ENCODE data around the gene EIF4EBP3. TPM values are rescaled to one million over a fixed set of nuclear protein-coding genes. Genes with fewer than 3 reads are reported as not detected.

EIF4EBP3 gene
- total RNA-seq = 0.17 and 0.80 TPM in 2 replicates

- DNase-seq (ENCODE audit: low read depth) = peak; percentile 92
These were observed at the start of gene EIF4EBP3 for GRCh38 chr5:140547508-140548299. Gene EIF4EBP3 (plus strand): TSS chr5:140547662. CDS start chr5:140547738, 76 bp downstream.

DNA sequence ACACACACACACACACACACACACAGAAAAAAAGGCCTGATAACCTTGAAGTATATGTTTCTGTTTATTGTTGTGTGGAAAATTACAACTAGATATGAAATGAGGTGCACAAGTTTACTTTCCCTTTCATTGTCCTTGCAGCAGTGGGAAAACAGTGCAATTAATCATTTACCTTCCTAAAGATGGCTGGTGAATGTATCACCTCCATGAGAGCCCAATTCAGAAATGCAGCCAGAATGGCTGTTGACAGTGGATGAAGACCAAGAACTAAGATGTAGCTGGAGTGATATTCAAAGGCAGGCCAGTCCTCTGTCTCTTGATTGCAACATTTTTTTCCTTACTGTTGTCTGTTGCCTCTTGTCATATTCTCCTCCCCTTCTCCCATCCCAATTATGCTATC is 49.6 kb upstream of the EIF4EBP3 start:
- peak; percentile 83 for DNase-seq (ENCODE audit: low read depth)

DNA sequence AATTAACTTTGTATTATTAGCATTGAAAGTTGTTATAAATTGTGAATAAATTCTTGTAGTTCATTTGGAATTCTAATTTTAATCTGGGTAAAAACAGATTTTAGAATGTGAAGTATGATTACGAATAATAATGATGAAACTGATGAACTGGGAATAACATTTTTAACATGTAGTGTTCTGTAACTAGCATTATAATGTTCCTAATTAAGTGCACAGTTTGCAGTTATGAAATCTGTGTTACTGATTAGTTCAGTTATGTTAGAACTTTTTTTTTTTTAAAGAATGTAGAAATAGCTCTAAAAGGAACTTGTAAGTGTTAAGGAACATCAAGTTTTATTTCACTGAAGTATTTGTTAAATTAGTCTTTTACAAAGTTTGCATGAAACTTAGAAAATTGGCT is 48.9 kb upstream of the EIF4EBP3 start:
- DNase-seq (ENCODE audit: low read depth) = no peak

DNA sequence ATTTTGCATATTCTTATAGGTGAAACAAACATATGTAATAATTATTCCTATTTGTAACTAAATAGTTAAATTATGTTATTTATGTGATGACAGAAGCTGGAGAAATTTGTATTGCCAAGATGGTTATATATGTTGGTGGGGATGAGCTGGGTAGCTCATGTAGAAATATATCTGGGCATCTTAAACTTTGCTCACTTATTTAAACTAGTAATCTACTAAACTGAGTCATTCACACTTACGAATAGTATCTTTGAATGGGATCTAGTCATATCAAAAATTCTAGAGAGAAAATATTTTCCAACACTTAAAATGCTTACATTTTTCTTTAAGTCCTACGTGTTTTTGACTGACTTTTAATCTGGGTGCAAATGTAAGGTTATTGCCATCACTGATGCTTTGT is 44.6 kb upstream of the EIF4EBP3 start:
- DNase-seq (ENCODE audit: low read depth) = no peak

GRCh38 chr5:140509898-140510297 is 37.6 kb upstream of the EIF4EBP3 start:
- no peak for DNase-seq (ENCODE audit: low read depth)

DNA sequence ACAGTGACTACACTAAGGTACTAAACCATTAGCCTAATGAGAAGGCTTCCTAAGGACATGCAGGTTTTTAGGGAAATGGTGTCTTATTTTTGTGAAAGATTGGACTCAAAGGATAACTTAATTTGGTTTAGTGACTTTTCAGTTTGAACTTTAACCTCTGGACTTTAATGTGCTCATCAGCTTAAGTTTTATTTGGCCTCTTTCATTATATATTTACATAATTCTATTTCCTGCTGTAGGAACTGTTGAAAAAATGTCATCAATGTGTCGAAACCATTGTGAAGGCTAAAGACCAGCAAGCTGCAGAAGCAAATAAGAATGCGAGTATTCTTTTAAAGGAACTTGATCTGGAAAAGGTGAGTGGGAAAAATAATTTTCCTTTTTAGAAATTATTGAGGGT is 34.3 kb upstream of the EIF4EBP3 start:
- DNase-seq (ENCODE audit: low read depth) = no peak

- DNase-seq (ENCODE audit: low read depth) = no peak
These were observed 23.5 kb upstream of the EIF4EBP3 start for GRCh38 chr5:140524003-140524402.

DNA sequence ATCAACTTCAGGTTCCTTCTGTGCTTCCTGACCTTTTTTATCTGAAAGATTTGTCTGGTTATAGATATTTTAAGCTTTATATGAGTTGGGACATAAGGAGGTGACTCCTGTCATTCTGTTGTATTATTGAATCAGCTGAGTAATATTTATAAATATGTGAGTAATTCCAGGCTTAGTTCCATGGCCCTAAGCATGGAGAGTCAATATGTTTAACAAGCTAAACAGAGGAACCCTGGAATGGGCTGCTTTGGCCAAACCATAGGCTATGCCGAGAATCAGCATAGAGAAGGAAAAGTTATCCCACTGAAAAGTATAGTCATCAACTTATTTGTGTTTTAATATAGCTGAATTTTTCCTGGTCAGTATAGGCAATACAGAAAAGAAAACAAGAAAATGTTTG is 7.2 kb upstream of the EIF4EBP3 start:
- DNase-seq (ENCODE audit: low read depth) = no peak

DNA sequence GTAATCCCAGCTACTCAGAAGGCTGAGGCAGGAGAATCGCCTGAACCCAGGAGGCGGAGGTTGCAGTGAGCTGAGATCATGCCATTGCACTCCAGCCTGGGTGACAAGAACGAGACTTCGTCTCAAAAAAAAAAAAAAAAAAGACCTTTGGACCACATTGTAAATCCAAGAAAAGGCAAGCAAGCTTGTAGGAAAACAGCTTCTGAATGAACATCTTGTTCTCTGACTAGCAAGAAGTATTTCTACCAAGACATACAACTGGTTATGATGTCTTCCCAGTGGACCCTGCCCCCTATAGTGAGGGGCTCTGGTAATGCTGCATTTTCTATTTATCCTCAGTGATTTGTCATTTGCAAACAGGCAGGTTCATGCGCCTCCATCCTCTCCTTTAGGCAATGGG is 4.5 kb upstream of the EIF4EBP3 start:
- no peak for DNase-seq (ENCODE audit: low read depth)

DNA sequence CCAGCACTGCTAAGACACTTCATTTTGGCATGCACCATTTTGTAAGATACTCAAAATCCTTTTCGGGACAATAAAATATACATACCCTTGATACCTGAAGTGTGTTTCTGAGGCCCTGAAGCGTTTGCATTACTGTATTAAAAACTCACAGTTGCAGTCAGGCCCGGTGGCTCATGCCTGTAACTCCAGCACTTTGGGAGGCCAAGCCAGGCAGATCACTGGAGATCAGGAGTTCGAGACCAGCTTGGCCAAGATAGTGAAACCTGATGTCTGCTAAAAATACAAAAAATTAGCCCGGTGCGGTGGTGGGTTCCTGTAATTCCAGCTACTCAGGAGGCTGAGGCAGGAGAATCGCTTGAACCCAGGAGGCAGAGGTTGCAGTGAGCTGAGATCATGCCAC is 2.5 kb upstream of the EIF4EBP3 start:
- DNase-seq (ENCODE audit: low read depth) = no peak

DNA sequence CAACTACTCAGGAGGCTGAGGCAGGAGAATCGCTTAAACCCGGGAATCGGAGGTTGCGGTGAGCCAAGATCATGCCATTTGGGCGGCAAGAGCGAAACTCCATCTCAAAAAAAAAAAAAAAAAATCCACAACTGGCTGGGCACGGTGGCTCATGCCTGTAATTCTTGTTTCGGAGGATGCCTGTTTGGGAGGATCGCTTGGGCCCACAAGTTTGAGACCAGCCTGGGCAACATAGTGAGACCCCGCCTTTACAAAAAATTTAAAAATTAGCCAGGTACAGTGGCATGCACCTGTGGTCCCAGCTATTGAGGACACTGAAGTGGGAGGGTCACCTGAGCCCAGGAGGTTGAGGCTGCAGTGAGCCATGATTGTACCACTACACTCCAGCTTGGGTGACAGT is 1.9 kb upstream of the EIF4EBP3 start:
- no peak for DNase-seq (ENCODE audit: low read depth)

GRCh38 chr5:140546851-140547507 is 483 bp upstream of the EIF4EBP3 start:
- no peak for DNase-seq (ENCODE audit: low read depth)

DNA sequence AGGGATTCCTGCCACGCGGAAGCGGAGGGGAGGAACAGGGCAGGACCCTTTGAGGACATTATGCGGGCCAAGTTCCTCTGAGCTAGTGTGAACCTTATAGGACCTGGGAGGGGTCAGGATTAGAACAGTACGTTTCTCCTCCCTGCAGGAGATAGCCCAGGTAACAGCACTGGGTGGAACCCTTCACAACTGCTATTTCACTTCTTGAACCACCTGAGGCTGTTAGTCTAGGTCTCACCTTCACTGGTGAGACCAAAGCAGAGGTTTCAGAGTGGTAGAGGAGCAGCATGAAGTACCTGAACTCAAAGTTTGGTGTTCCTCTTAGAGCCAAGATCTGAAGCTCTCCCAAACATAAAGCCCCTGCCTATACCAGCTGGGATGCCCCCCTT is 832 bp downstream of the EIF4EBP3 start:
- DNase-seq (ENCODE audit: low read depth) = no peak

DNA sequence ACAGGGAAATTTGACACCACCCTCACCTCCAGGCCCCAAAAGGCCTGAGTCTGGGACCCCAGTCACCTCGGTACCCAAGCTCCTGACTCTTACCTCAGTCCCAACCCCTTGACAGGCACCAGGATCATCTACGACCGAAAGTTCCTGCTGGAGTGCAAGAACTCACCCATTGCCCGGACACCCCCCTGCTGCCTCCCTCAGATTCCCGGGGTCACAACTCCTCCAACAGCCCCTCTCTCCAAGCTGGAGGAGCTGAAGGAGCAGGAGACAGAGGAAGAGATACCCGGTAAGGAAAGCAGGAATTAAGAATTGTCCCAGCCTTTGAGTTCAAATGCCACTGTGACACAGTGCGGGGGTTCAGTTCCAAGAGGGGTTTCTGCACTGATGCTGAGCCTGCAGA is 1.3 kb downstream of the EIF4EBP3 start:
- no peak for DNase-seq (ENCODE audit: low read depth)

- DNase-seq (ENCODE audit: low read depth) = no peak
These were observed 2.0 kb downstream of the EIF4EBP3 start for GRCh38 chr5:140549237-140550144.

DNA sequence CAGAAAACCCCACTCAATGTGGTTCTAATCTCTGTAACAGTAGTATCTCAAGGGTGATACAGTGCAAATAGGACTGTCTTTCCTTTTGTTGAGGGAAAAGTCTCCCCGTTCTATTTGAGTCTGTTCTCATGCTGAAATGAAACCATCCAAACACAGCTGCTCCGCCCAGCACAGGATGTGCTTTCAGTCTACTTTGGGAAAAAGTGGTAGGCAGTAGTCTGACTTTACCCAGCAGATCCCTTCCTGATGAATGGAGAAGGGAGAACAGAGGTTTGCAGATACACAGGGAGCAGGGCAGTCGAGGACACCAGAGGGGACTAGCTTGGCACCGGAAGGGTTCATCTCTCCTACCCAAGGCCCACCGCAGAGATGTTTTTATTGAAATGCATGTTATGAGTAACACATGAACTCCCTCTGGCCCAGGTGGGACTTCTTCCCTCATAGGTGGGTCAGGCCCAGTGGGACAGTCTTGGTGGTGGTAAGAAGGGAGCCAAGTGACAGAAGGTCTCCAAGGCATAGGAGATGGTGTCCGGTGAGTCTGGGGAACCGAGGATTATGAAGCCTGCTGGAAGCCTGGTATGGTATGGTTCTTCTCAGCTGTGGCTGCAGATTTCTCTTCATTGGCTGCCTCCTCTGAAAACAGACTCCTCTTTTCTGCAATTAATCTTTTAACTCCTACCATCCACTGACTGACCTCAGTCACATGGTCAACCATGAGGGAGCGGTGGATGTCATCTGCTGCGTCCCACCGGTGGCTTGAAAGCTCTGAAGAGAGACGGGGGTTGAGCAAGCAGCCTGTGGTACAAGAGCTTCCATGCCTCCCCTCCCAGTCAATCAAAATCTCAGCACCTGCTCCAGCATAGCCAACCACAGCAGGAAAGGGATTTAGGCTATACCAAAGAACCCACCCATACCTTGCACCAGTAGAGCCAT is 3.0 kb downstream of the EIF4EBP3 start:
- DNase-seq (ENCODE audit: low read depth) = no peak

GRCh38 chr5:140551872-140552271 is 4.4 kb downstream of the EIF4EBP3 start:
- DNase-seq (ENCODE audit: low read depth) = no peak

DNA sequence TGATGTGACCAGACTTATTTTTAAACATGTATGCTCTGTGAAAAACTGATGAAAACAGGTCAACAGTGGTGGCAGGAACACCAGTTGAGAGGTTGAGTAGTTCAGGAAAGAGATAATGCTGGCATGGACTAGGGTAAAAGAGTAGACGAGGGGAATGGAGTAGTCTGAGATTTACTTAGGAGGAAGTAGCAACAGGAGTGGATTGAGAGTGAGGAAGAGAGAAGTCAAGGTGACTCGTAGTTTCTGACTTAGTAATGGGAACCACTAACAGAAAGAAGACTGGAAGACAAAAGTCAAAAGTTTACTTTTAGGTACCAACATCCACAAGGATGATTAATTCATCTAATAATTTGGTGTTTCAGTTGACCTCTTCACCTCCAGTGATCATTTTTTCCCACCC is 6.2 kb downstream of the EIF4EBP3 start:
- no peak for DNase-seq (ENCODE audit: low read depth)

GRCh38 chr5:140554454-140554853 is 7.0 kb downstream of the EIF4EBP3 start:
- peak; percentile 39 for DNase-seq (ENCODE audit: low read depth)

- no peak for DNase-seq (ENCODE audit: low read depth)
These were observed 8.4 kb downstream of the EIF4EBP3 start for GRCh38 chr5:140555747-140556312.

GRCh38 chr5:140556438-140556837 is 9.0 kb downstream of the EIF4EBP3 start:
- no peak for DNase-seq (ENCODE audit: low read depth)

All from renal cortical epithelial cell (primary cell).